NCI-H2029 (cell line): ENCODE measurements around the gene MAP1LC3B.
A peak's percentile ranks its signal among the peaks of the same experiment; 100 is the strongest.
"Not testable (repeated sequence)": the region's sequence is repeated elsewhere in the genome, so short reads cannot be mapped to it uniquely, and the experiment has no call there.

Experiments
- DNase-seq: peaks from one replicate; lab custom pipeline; 2025; lab: John Stamatoyannopoulos, UW

The MAP1LC3B gene

GRCh38 chr16:87380881-87381280 is 11.3 kb upstream of the MAP1LC3B start:
- DNase-seq: no peak

- no peak for DNase-seq
Observed at GRCh38 chr16:87382023-87382785, 9.9 kb upstream of the MAP1LC3B start.

GRCh38 chr16:87383505-87384161 is 8.5 kb upstream of the MAP1LC3B start, which contains the start of gene FBXO31:
TSS of gene FBXO31 (minus strand) at chr16:87383776. CDS start at chr16:87383744, 32 bp downstream.
- peak; percentile 46 for DNase-seq

- no peak for DNase-seq
Observed at GRCh38 chr16:87384162-87384874, 7.8 kb upstream of the MAP1LC3B start.

- not testable (repeated sequence) for DNase-seq
Observed at GRCh38 chr16:87384875-87385167, 7.3 kb upstream of the MAP1LC3B start.

GRCh38 chr16:87387942-87388817 is 4.0 kb upstream of the MAP1LC3B start:
- DNase-seq: peak; percentile 95

GRCh38 chr16:87388818-87389134 is 3.4 kb upstream of the MAP1LC3B start:
- DNase-seq: no peak

- no peak for DNase-seq
Observed at GRCh38 chr16:87389245-87389644, 2.9 kb upstream of the MAP1LC3B start.

- DNase-seq: not testable (repeated sequence)
Observed at GRCh38 chr16:87389914-87390313, 2.2 kb upstream of the MAP1LC3B start.

GRCh38 chr16:87390641-87391323 is 1.4 kb upstream of the MAP1LC3B start:
- DNase-seq: no peak

GRCh38 chr16:87391324-87391949 is 699 bp upstream of the MAP1LC3B start:
- no peak for DNase-seq

GRCh38 chr16:87392821-87393679 is 914 bp downstream of the MAP1LC3B start:
- DNase-seq: no peak

GRCh38 chr16:87393680-87394055 is 1.5 kb downstream of the MAP1LC3B start:
- DNase-seq: no peak

- no peak for DNase-seq
Observed at GRCh38 chr16:87395181-87395842, 3.2 kb downstream of the MAP1LC3B start.

GRCh38 chr16:87404764-87405625 is 12.9 kb downstream of the MAP1LC3B start:
- DNase-seq: no peak

GRCh38 chr16:87406495-87407088 is 14.5 kb downstream of the MAP1LC3B start:
- no peak for DNase-seq

GRCh38 chr16:87407511-87408112 is 15.5 kb downstream of the MAP1LC3B start:
- DNase-seq: no peak

GRCh38 chr16:87409153-87409552 is 17.0 kb downstream of the MAP1LC3B start:
- no peak for DNase-seq
